Activated CD4-positive, alpha-beta T cell treated with anti-CD3 and anti-CD28 coated beads for 36 hours (primary cell): ENCODE data around the gene GAS6. TPM values are rescaled to one million over a fixed set of nuclear protein-coding genes. Genes with fewer than 3 reads are reported as not detected.
A peak's percentile ranks its signal among the peaks of the same experiment; 100 is the strongest.

Source experiments
- ATAC-seq: fragments of 200-7000 bp; cut with Tn5 transposase; one replicate; pipeline ENCODE4 v1.10.0; 2021; ENCODE audit warnings: mild to moderate bottlenecking, moderate library complexity
- CTCF ChIA-PET: fragments of 350-600 bp; sonication (Branson Sonifier 250); formaldehyde crosslinking; loops from one replicate; lab custom pipeline; 2021; ENCODE audit warnings: antibody characterized with exemption; lab: Charles Lee
- POLR2A ChIA-PET: fragments of 350-600 bp; sonication (Branson Sonifier 250); formaldehyde crosslinking; loops from one replicate; lab custom pipeline; 2021; ENCODE audit warnings: antibody characterized with exemption, inconsistent platforms; lab: Charles Lee
- DNase-seq: peaks from one replicate; pipeline ENCODE4 v3.0.0-alpha.2; 2020
- H3K27ac Mint-ChIP-seq: one replicate; pipeline ENCODE4 v1.8.0; 2021; ENCODE audit warnings: mixed read lengths
- H3K27me3 Mint-ChIP-seq: one replicate; pipeline ENCODE4 v1.8.0; 2021; ENCODE audit warnings: mixed read lengths
- H3K36me3 Mint-ChIP-seq: one replicate; pipeline ENCODE4 v1.8.0; 2021; ENCODE audit warnings: low read depth, mixed read lengths
- H3K4me1 Mint-ChIP-seq: one replicate; pipeline ENCODE4 v1.8.0; 2021; ENCODE audit warnings: mixed read lengths
- H3K4me3 Mint-ChIP-seq: one replicate; pipeline ENCODE4 v1.8.0; 2021; ENCODE audit warnings: mild to moderate bottlenecking, moderate library complexity, mixed read lengths
- H3K9me3 Mint-ChIP-seq: one replicate; pipeline ENCODE4 v1.8.0; 2021; ENCODE audit warnings: low read depth, mixed read lengths
- intact Hi-C, 2 experiments: fragments of 100-400 bp; cut with DNase I in 1 of 2; cut with micrococcal nuclease in 1 of 2; formaldehyde crosslinking; loops; one replicate each; pipeline versions ENCODE4 v1.14.2 to v1.15.1; 2022 to 2024; cut with DNase I, micrococcal nuclease
- total RNA-seq, 2 experiments: library from RNA; stranded (reverse); gene quantifications; one replicate each; pipeline ENCODE4 v1.2.3, GENCODE V29; 2021

The GAS6 gene
- total RNA-seq, 2 experiments from 2014 or later, result 0.54 to 0.73 TPM

- intact Hi-C loops, result no loop called here
- DNase-seq (peak; percentile 9), ATAC-seq (peak; percentile 31)
- Mint-ChIP-seq H3K27me3 (peaks cover 22% of the 10 kb centered on the region), H3K9me3 (peaks cover 9% of the 10 kb centered on the region), H3K4me3 (no peak overlapping the region), H3K36me3 (no peaks in the 10 kb centered on the region), H3K27ac (no peak overlapping the region), H3K4me1 (peaks cover 7% of the 10 kb centered on the region)
- CTCF ChIA-PET, result no interaction called here
- POLR2A ChIA-PET, result interaction anchor here (0.7 kb wide), 1 partner anchor 333 kb away, joined by 6 read pairs; no protein-coding TSS in a partner anchor
These were observed 9.5 kb downstream of the GAS6 start for GRCh38 chr13:113854238-113855011.

- ATAC-seq (no peak), DNase-seq (no peak)
- Mint-ChIP-seq H3K27me3 (peaks cover 22% of the 10 kb centered on the region), H3K36me3 (no peaks in the 10 kb centered on the region), H3K4me3 (no peak overlapping the region), H3K9me3 (peaks cover 4% of the 10 kb centered on the region), H3K4me1 (peaks cover 7% of the 10 kb centered on the region), H3K27ac (no peak overlapping the region)
- ChIA-PET POLR2A (no interaction called here), CTCF (no interaction called here)
- intact Hi-C loops, result no loop called here
These were observed 10.2 kb downstream of the GAS6 start for GRCh38 chr13:113853518-113854237.

GRCh38 chr13:113852536-113853517 is 11.0 kb downstream of the GAS6 start:
- CTCF ChIA-PET, result no interaction called here
- intact Hi-C loops, result no loop called here
- Mint-ChIP-seq H3K4me3 (no peak overlapping the region), H3K27me3 (peaks cover 16% of the 10 kb centered on the region), H3K36me3 (no peaks in the 10 kb centered on the region), H3K27ac (no peak overlapping the region), H3K4me1 (peaks cover 7% of the 10 kb centered on the region), H3K9me3 (no peaks in the 10 kb centered on the region)
- no peak for ATAC-seq
- peak; percentile 4 for DNase-seq
- POLR2A ChIA-PET, result no interaction called here

GRCh38 chr13:113851826-113852535 is 11.9 kb downstream of the GAS6 start:
- ChIA-PET POLR2A (no interaction called here), CTCF (no interaction called here)
- intact Hi-C loops, result no loop called here
- no peaks in the 10 kb centered on the region for H3K36me3 Mint-ChIP-seq
- H3K4me3 Mint-ChIP-seq, result no peak overlapping the region
- ATAC-seq (no peak), DNase-seq (no peak)
- peaks cover 16% of the 10 kb centered on the region for H3K27me3 Mint-ChIP-seq
- no peaks in the 10 kb centered on the region for H3K9me3 Mint-ChIP-seq
- no peak overlapping the region for H3K27ac Mint-ChIP-seq
- H3K4me1 Mint-ChIP-seq, result peaks cover 7% of the 10 kb centered on the region

GRCh38 chr13:113851480-113851803 is 12.4 kb downstream of the GAS6 start:
- POLR2A ChIA-PET, result no interaction called here
- Mint-ChIP-seq H3K4me1 (peaks cover 7% of the 10 kb centered on the region), H3K27ac (no peak overlapping the region), H3K36me3 (no peaks in the 10 kb centered on the region), H3K4me3 (no peak overlapping the region), H3K9me3 (no peaks in the 10 kb centered on the region), H3K27me3 (peaks cover 15% of the 10 kb centered on the region)
- no peak for DNase-seq
- ATAC-seq, result no peak
- intact Hi-C loops, result no loop called here
- CTCF ChIA-PET, result no interaction called here

GRCh38 chr13:113850722-113851479 is 13.0 kb downstream of the GAS6 start:
- peaks cover 9% of the 10 kb centered on the region for H3K4me1 Mint-ChIP-seq
- no peak overlapping the region for H3K4me3 Mint-ChIP-seq
- no peak for DNase-seq
- POLR2A ChIA-PET, result no interaction called here
- no peak overlapping the region for H3K27ac Mint-ChIP-seq
- ATAC-seq, result no peak
- CTCF ChIA-PET, result no interaction called here
- no peaks in the 10 kb centered on the region for H3K9me3 Mint-ChIP-seq
- intact Hi-C loops, result no loop called here
- peaks cover 12% of the 10 kb centered on the region for H3K27me3 Mint-ChIP-seq
- no peaks in the 10 kb centered on the region for H3K36me3 Mint-ChIP-seq

GRCh38 chr13:113849981-113850721 is 13.7 kb downstream of the GAS6 start:
- no peaks in the 10 kb centered on the region for H3K9me3 Mint-ChIP-seq
- H3K4me3 Mint-ChIP-seq, result no peak overlapping the region
- H3K4me1 Mint-ChIP-seq, result peaks cover 13% of the 10 kb centered on the region
- peaks cover 12% of the 10 kb centered on the region for H3K27me3 Mint-ChIP-seq
- no peak for ATAC-seq
- H3K36me3 Mint-ChIP-seq, result no peaks in the 10 kb centered on the region
- DNase-seq, result no peak
- POLR2A ChIA-PET, result no interaction called here
- CTCF ChIA-PET, result no interaction called here
- no peak overlapping the region for H3K27ac Mint-ChIP-seq
- intact Hi-C loops, result no loop called here

- POLR2A ChIA-PET, result no interaction called here
These were observed 14.3 kb downstream of the GAS6 start for GRCh38 chr13:113849546-113849945.

GRCh38 chr13:113848431-113849260 is 15.2 kb downstream of the GAS6 start:
- ChIA-PET CTCF (no interaction called here), POLR2A (no interaction called here)
- H3K9me3 Mint-ChIP-seq, result no peaks in the 10 kb centered on the region
- intact Hi-C loops, result no loop called here
- no peaks in the 10 kb centered on the region for H3K36me3 Mint-ChIP-seq
- peaks cover 6% of the 10 kb centered on the region for H3K4me1 Mint-ChIP-seq
- DNase-seq (no peak), ATAC-seq (no peak)
- H3K4me3 Mint-ChIP-seq, result no peak overlapping the region
- no peak overlapping the region for H3K27ac Mint-ChIP-seq
- H3K27me3 Mint-ChIP-seq, result peaks cover 3% of the 10 kb centered on the region

More at GRCh38 chr13:113849546-113849945, 14.3 kb downstream of the GAS6 start:
- Mint-ChIP-seq H3K4me1 (peaks cover 8% of the 10 kb centered on the region), H3K27me3 (peaks cover 8% of the 10 kb centered on the region), H3K9me3 (no peaks in the 10 kb centered on the region), H3K4me3 (no peak overlapping the region), H3K36me3 (no peaks in the 10 kb centered on the region), H3K27ac (no peak overlapping the region)
- DNase-seq (no peak), ATAC-seq (no peak)
- intact Hi-C loops, result no loop called here
- CTCF ChIA-PET, result no interaction called here
